Right lobe of liver (tissue), 4 donors: ENCODE results near the gene MYOZ1.

Experiments
- CTCF ChIP-seq, 4 donors: fragments of 200-600 bp in 3 of 4; fragments of 450-650 bp in 1 of 4; IDR thresholded peaks; one replicate each; pipeline versions ENCODE4 v1.5.1 to v1.8.0; 2016 to 2022; ENCODE audit warnings: antibody characterized with exemption in 4 of 4, mild to moderate bottlenecking in 2 of 4
- POLR2A ChIP-seq: fragments of 450-650 bp; IDR thresholded peaks from one replicate; pipeline ENCODE4 v1.6.1; 2017; ENCODE audit warnings: antibody characterized with exemption, mild to moderate bottlenecking
- donor health status: DM: no; HTN: no; CAD: no.
- donor health status: DM: no; HTN: no; CAD: no.
- donor health status: DM: no; HTN: yes; CAD: no.

GRCh38 chr10:73646598-73647041, 5.3 kb upstream of the MYOZ1 start:
- no peak for TF ChIP-seq CTCF (IDR thresholded peaks at IDR 0.05)
- no peak for TF ChIP-seq POLR2A
